CD4-positive, alpha-beta T cell treated with Interleukin-17A for 4 hours (primary cell): ENCODE results near the gene B9D1.

ENCODE experiments used
- DNase-seq: peaks from one replicate; pipeline ENCODE4 v3.0.0-alpha.2; 2020; ENCODE audit warnings: mixed read lengths

Gene B9D1

GRCh38 chr17:19362277-19363113 lies at the start of gene B9D1:
TSS of gene B9D1 (minus strand) at chr17:19362723. CDS start at chr17:19362569, 154 bp downstream.
- peak; percentile 92 for DNase-seq

GRCh38 chr17:19411631-19412030 lies 49.1 kb upstream of the B9D1 start:
- DNase-seq = no peak

GRCh38 chr17:19410875-19411620 lies 48.5 kb upstream of the B9D1 start, which contains the start of gene RNF112:
TSS of gene RNF112 (plus strand) at chr17:19411232. CDS start at chr17:19411409, 177 bp downstream.
- no peak for DNase-seq

GRCh38 chr17:19410091-19410490 lies 47.6 kb upstream of the B9D1 start:
- DNase-seq = no peak

- DNase-seq = no peak
These were observed 47.0 kb upstream of the B9D1 start for GRCh38 chr17:19409509-19409908.

GRCh38 chr17:19409066-19409465 lies 46.5 kb upstream of the B9D1 start:
- no peak for DNase-seq

- no peak for DNase-seq
These were observed 45.8 kb upstream of the B9D1 start for GRCh38 chr17:19408346-19408710.

- DNase-seq = no peak
These were observed 45.2 kb upstream of the B9D1 start for GRCh38 chr17:19407601-19408345.

GRCh38 chr17:19405114-19405513 lies 42.6 kb upstream of the B9D1 start:
- no peak for DNase-seq

- no peak for DNase-seq
These were observed 41.7 kb upstream of the B9D1 start for GRCh38 chr17:19404264-19404663.

GRCh38 chr17:19403021-19403420 lies 40.5 kb upstream of the B9D1 start:
- DNase-seq = no peak

- DNase-seq = no peak
These were observed 39.6 kb upstream of the B9D1 start for GRCh38 chr17:19402171-19402570.

- DNase-seq = no peak
These were observed 38.9 kb upstream of the B9D1 start for GRCh38 chr17:19401321-19402010.

- no peak for DNase-seq
These were observed 37.4 kb upstream of the B9D1 start for GRCh38 chr17:19399750-19400450.

- no peak for DNase-seq
These were observed 36.0 kb upstream of the B9D1 start for GRCh38 chr17:19398301-19399181.

GRCh38 chr17:19397556-19398041 lies 35.1 kb upstream of the B9D1 start:
- DNase-seq = no peak

GRCh38 chr17:19392303-19392702 lies 29.8 kb upstream of the B9D1 start:
- no peak for DNase-seq

- DNase-seq = no peak
These were observed 28.9 kb upstream of the B9D1 start for GRCh38 chr17:19391432-19391831.

- DNase-seq = no peak
These were observed 28.4 kb upstream of the B9D1 start for GRCh38 chr17:19390951-19391350.
